K562 (cell line): ENCODE measurements around the gene PTTG1IP. TPM values are rescaled to one million over a fixed set of nuclear protein-coding genes. Genes with fewer than 3 reads are reported as not detected.

Source experiments
- BRCA1 ChIP-seq, 2 experiments: fragments of 450-650 bp in 1 of 2; sonication (generic) in 1 of 2; formaldehyde crosslinking in 1 of 2; IDR thresholded peaks; 2 replicates each; pipeline versions ENCODE4 v1.5.0 to v1.6.1; 2017 to 2020; ENCODE audit warnings: mild to moderate bottlenecking in 1 of 2, missing genetic modification reagents in 1 of 2
- CTBP1 ChIP-seq: fragments of 450-650 bp; IDR thresholded peaks from 2 replicates; pipeline ENCODE4 v1.6.1; 2016; ENCODE audit warnings: borderline replicate concordance
- GTF2A2 ChIP-seq: IDR thresholded peaks from 2 replicates; pipeline ENCODE4 v1.6.1; 2016; ENCODE audit warnings: mild to moderate bottlenecking, missing genetic modification characterization, missing compliant biosample characterization
- JUND ChIP-seq, 2 experiments: IDR thresholded peaks; 2 replicates in 1 of 2; 3 replicates in 1 of 2; pipeline ENCODE4 v1.6.1; 2011; ENCODE audit warnings: borderline replicate concordance in 2 of 2, low read depth in 2 of 2, low read length in 2 of 2, improper control_type of control experiment in 1 of 2, missing biosample characterization in 1 of 2, missing genetic modification characterization in 1 of 2, missing genetic modification reagents in 1 of 2
- NR2C1 ChIP-seq, 2 experiments: fragments of 450-650 bp; IDR thresholded peaks; 2 replicates each; pipeline ENCODE4 v1.6.1; 2017; ENCODE audit warnings: mild to moderate bottlenecking in 2 of 2, antibody characterized with exemption in 1 of 2, inconsistent platforms in 1 of 2, missing compliant biosample characterization in 1 of 2, missing genetic modification characterization in 1 of 2
- NR2F6 ChIP-seq: fragments of 450-650 bp; formaldehyde crosslinking; IDR thresholded peaks from 2 replicates; pipeline ENCODE4 v1.4.0; 2020; ENCODE audit warnings: mild to moderate bottlenecking
- NRF1 ChIP-seq, 2 experiments: fragments of 450-650 bp; IDR thresholded peaks in 1 of 2; conservative IDR thresholded peaks in 1 of 2; 2 replicates each; pipeline ENCODE4 v1.6.1; 2014; ENCODE audit warnings: mild to moderate bottlenecking in 2 of 2
- PHF20 ChIP-seq: fragments of 450-650 bp; IDR thresholded peaks from 2 replicates; pipeline ENCODE4 v1.6.1; 2018; ENCODE audit not compliant: partially characterized antibody
- TEAD2 ChIP-seq: fragments of 450-650 bp; IDR thresholded peaks from 2 replicates; pipeline ENCODE4 v1.6.1; 2016; ENCODE audit warnings: missing genetic modification characterization, control low read depth, missing compliant biosample characterization
- ZNF121 ChIP-seq: sonication (generic); formaldehyde crosslinking; conservative IDR thresholded peaks from 2 replicates; pipeline ENCODE4 v1.8.0; 2022; ENCODE audit warnings: missing genetic modification reagents
- ZNF699 ChIP-seq: fragments of 250-450 bp; sonication (Bioruptor Pico); IDR thresholded peaks from 2 replicates; pipeline ENCODE4 v1.8.0; 2021; ENCODE audit warnings: mild to moderate bottlenecking, moderate library complexity; ENCODE audit not compliant: insufficient replicate concordance
- polyA plus RNA-seq, 8 experiments: library from polyadenylated mRNA; depleted of rRNA in 4 of 8; stranded (reverse) in 5 of 8; unstranded in 3 of 8; fragments of >200 nt; fragmentation: Nextera tagmentation in 2 of 8; fragmentation: Illumina TruSeq in 1 of 8; extraction: Ambion mirVana in 2 of 8; extraction: Trizol in 1 of 8; gene quantifications; 2 replicates each; pipeline versions ENCODE4 v1.2.1 to v1.2.3, GENCODE V29; 2011 to 2014; ENCODE audit warnings: inconsistent platforms in 1 of 8, missing spikeins in 1 of 8
- total RNA-seq, 7 experiments: library from RNA; depleted of rRNA in 6 of 7; stranded (reverse); fragments of >200 nt in 6 of 7; fragmentation: Illumina TruSeq in 2 of 7; extraction: Trizol in 2 of 7; gene quantifications; 2 replicates each; pipeline versions ENCODE4 v1.2.1 to v1.2.3, GENCODE V29; 2011 to 2021; ENCODE audit warnings: low replicate concordance in 1 of 7
- TF ChIP-seq, protein P1 (sequence below): fragments of 250-450 bp; sonication (Bioruptor Pico); IDR thresholded peaks from 2 replicates; pipeline ENCODE4 v1.4.0; 2020
- TF ChIP-seq, protein P2 (sequence below): sonication (generic); formaldehyde crosslinking; IDR thresholded peaks from 2 replicates; pipeline ENCODE4 v1.9.0; 2022; ENCODE audit warnings: mild to moderate bottlenecking, missing genetic modification reagents
- TF ChIP-seq, protein P3 (sequence below), 2 experiments: fragments of 200-800 bp in 1 of 2; sonication (Bioruptor generic) in 1 of 2; sonication (generic) in 1 of 2; formaldehyde crosslinking in 1 of 2; IDR thresholded peaks in 1 of 2; conservative IDR thresholded peaks in 1 of 2; 2 replicates each; pipeline versions ENCODE4 v1.5.0 to v1.6.1; 2016 to 2020; ENCODE audit warnings: missing compliant biosample characterization in 1 of 2, missing genetic modification characterization in 1 of 2, missing genetic modification reagents in 1 of 2
- TF ChIP-seq, protein P4 (sequence below): sonication (generic); formaldehyde crosslinking; IDR thresholded peaks from 2 replicates; pipeline ENCODE4 v1.8.1; 2023; ENCODE audit warnings: mild to moderate bottlenecking, missing genetic modification reagents

PTTG1IP gene
- total and polyA plus RNA-seq, 9 of the 15 experiments (the other 6 are each of a cell fraction or from before 2014, with no cell fraction given) = 5.0 to 99.3 (median 82.4) TPM

DNA sequence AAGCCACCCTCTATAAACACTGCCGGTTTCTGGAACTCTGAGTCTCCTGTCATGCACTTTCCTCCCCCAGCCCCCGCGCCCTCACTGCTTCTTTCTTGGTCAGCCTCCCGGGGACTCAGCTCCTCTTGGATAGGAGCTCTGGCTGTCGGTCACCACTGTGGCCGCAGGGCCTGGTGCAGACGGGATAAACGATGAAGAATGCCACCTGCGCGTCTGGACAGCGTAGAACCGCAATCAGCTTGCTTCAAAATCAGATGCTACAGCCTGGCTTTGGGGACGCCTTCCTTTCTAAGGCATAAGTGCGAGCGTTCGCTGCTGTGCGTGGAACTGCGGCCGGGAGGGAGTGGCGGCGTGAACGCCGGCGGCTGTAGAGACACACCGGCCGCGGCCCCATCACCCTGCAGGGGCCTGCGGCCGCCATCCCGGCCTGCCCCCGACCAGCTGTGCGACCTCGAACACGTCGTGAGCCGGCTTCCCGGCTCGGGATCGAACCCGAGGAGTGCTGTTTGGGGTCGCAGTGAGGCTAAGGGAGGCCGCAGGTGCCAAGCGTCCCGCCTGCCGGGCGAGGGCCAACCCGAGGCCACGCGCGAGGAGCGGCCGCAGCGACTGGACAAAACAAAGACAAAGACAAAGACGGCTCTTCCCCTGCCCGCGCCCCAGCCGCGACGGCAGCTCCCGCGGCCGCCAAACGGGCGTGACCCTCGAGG lies 688 bp downstream of the PTTG1IP start (continued):
- TF ChIP-seq JUND (IDR thresholded peaks at IDR 0.05; ENCODE audit: borderline replicate concordance, low read depth, low read length) (no peak), JUND (tag; IDR thresholded peaks at IDR 0.05; ENCODE audit: borderline replicate concordance, low read depth, low read length) (no peak), NR2C1 (IDR thresholded peaks at IDR 0.05) (no peak), NR2C1 (tag; IDR thresholded peaks at IDR 0.05) (no peak), ZNF699 (no peak), NR2F6 (no peak), TEAD2 (no peak), CTBP1 (no peak), GTF2A2 (tag) (no peak), BRCA1 (IDR thresholded peaks at IDR 0.05) (no peak), BRCA1 (CRISPR knock-in tag; IDR thresholded peaks at IDR 0.05) (peak; percentile 96; the same call in 1 of the 2 replicates), NRF1 (conservative IDR thresholded peaks at IDR 0.05 in 1 of 2, IDR thresholded peaks at IDR 0.05 in 1 of 2) (peak in 1 of 2 experiments; percentile 31; a peak in 3 of 4 replicates), PHF20 (peak; percentile 7), ZNF121 (no peak)
- TF ChIP-seq, protein P1, sequence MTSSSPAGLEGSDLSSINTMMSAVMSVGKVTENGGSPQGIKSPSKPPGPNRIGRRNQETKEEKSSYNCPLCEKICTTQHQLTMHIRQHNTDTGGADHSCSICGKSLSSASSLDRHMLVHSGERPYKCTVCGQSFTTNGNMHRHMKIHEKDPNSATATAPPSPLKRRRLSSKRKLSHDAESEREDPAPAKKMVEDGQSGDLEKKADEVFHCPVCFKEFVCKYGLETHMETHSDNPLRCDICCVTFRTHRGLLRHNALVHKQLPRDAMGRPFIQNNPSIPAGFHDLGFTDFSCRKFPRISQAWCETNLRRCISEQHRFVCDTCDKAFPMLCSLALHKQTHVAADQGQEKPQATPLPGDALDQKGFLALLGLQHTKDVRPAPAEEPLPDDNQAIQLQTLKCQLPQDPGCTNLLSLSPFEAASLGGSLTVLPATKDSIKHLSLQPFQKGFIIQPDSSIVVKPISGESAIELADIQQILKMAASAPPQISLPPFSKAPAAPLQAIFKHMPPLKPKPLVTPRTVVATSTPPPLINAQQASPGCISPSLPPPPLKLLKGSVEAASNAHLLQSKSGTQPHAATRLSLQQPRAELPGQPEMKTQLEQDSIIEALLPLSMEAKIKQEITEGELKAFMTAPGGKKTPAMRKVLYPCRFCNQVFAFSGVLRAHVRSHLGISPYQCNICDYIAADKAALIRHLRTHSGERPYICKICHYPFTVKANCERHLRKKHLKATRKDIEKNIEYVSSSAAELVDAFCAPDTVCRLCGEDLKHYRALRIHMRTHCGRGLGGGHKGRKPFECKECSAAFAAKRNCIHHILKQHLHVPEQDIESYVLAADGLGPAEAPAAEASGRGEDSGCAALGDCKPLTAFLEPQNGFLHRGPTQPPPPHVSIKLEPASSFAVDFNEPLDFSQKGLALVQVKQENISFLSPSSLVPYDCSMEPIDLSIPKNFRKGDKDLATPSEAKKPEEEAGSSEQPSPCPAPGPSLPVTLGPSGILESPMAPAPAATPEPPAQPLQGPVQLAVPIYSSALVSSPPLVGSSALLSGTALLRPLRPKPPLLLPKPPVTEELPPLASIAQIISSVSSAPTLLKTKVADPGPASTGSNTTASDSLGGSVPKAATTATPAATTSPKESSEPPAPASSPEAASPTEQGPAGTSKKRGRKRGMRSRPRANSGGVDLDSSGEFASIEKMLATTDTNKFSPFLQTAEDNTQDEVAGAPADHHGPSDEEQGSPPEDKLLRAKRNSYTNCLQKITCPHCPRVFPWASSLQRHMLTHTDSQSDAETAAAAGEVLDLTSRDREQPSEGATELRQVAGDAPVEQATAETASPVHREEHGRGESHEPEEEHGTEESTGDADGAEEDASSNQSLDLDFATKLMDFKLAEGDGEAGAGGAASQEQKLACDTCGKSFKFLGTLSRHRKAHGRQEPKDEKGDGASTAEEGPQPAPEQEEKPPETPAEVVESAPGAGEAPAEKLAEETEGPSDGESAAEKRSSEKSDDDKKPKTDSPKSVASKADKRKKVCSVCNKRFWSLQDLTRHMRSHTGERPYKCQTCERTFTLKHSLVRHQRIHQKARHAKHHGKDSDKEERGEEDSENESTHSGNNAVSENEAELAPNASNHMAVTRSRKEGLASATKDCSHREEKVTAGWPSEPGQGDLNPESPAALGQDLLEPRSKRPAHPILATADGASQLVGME (CRISPR knock-in tag) = no peak
- TF ChIP-seq, protein P2, sequence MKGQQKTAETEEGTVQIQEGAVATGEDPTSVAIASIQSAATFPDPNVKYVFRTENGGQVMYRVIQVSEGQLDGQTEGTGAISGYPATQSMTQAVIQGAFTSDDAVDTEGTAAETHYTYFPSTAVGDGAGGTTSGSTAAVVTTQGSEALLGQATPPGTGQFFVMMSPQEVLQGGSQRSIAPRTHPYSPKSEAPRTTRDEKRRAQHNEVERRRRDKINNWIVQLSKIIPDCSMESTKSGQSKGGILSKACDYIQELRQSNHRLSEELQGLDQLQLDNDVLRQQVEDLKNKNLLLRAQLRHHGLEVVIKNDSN (CRISPR knock-in tag) = 0 out of 2 replicates have a peak, but pooled peaks have one; percentile 18
- TF ChIP-seq, protein P3, sequence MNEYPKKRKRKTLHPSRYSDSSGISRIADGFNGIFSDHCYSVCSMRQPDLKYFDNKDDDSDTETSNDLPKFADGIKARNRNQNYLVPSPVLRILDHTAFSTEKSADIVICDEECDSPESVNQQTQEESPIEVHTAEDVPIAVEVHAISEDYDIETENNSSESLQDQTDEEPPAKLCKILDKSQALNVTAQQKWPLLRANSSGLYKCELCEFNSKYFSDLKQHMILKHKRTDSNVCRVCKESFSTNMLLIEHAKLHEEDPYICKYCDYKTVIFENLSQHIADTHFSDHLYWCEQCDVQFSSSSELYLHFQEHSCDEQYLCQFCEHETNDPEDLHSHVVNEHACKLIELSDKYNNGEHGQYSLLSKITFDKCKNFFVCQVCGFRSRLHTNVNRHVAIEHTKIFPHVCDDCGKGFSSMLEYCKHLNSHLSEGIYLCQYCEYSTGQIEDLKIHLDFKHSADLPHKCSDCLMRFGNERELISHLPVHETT (CRISPR knock-in tag; conservative IDR thresholded peaks at IDR 0.05 in 1 of 2, IDR thresholded peaks at IDR 0.05 in 1 of 2) = peak in 1 of 2 experiments; percentile 4; a peak in 1 of 4 replicates
- TF ChIP-seq, protein P4, sequence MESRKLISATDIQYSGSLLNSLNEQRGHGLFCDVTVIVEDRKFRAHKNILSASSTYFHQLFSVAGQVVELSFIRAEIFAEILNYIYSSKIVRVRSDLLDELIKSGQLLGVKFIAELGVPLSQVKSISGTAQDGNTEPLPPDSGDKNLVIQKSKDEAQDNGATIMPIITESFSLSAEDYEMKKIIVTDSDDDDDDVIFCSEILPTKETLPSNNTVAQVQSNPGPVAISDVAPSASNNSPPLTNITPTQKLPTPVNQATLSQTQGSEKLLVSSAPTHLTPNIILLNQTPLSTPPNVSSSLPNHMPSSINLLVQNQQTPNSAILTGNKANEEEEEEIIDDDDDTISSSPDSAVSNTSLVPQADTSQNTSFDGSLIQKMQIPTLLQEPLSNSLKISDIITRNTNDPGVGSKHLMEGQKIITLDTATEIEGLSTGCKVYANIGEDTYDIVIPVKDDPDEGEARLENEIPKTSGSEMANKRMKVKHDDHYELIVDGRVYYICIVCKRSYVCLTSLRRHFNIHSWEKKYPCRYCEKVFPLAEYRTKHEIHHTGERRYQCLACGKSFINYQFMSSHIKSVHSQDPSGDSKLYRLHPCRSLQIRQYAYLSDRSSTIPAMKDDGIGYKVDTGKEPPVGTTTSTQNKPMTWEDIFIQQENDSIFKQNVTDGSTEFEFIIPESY = no peak
